Adrenal gland (tissue), 5 donors: ENCODE data around the gene DYNC1LI1.

Experiments used
- POLR2A ChIP-seq, 2 donors: fragments of 450-650 bp; IDR thresholded peaks; one replicate each; pipeline ENCODE4 v1.6.1; 2017; ENCODE audit warnings: antibody characterized with exemption in 2 of 2, mild to moderate bottlenecking in 2 of 2, moderate library complexity in 1 of 2
- TF ChIP-seq, protein P1 (sequence below), 6 experiments: fragments of 450-650 bp in 4 of 6; fragments of 200-600 bp in 2 of 6; sonication (generic) in 1 of 6; IDR thresholded peaks; 1 replicate in 5 of 6; 2 replicates in 1 of 6; pipeline versions ENCODE4 v1.5.1 to v1.8.0; 2016 to 2021; ENCODE audit warnings: antibody characterized with exemption in 6 of 6, mild to moderate bottlenecking in 2 of 6, moderate library complexity in 1 of 6
- donor health status: DM: no; HTN: no; CAD: no.

DNA sequence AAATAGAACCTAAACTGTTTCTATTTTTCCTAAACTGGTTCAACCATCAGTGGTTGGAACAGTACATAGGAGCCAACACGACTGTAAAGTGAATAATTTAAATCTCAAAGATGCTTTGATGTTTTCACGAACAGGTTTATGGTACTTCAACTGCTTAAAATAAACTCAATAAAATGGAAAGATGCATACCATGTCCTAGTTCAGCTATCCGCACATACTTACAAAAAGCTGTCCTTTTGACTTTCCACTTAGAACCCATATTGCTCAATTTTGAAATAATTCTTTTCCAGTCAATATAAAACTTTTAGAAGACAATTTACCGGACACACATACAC, 68.9 kb downstream of the DYNC1LI1 start:
- TF ChIP-seq, protein P1, sequence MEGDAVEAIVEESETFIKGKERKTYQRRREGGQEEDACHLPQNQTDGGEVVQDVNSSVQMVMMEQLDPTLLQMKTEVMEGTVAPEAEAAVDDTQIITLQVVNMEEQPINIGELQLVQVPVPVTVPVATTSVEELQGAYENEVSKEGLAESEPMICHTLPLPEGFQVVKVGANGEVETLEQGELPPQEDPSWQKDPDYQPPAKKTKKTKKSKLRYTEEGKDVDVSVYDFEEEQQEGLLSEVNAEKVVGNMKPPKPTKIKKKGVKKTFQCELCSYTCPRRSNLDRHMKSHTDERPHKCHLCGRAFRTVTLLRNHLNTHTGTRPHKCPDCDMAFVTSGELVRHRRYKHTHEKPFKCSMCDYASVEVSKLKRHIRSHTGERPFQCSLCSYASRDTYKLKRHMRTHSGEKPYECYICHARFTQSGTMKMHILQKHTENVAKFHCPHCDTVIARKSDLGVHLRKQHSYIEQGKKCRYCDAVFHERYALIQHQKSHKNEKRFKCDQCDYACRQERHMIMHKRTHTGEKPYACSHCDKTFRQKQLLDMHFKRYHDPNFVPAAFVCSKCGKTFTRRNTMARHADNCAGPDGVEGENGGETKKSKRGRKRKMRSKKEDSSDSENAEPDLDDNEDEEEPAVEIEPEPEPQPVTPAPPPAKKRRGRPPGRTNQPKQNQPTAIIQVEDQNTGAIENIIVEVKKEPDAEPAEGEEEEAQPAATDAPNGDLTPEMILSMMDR (IDR thresholded peaks at IDR 0.05), result no peak
- no peak for TF ChIP-seq POLR2A (IDR thresholded peaks at IDR 0.05)
